H1 (cell line): Measurements from ENCODE around the gene SV2B.

Experiments used
- BRCA1 ChIP-seq: IDR thresholded peaks from 2 replicates; pipeline ENCODE4 v1.6.1; 2012; ENCODE audit warnings: low read depth, low read length, improper control_type of control experiment
- CTCF ChIP-seq, 3 experiments: IDR thresholded peaks; 1 replicate in 2 of 3; 2 replicates in 1 of 3; pipeline versions ENCODE4 v1.5.1 to v1.6.1; 2011; ENCODE audit warnings: low read length in 3 of 3, mild to moderate bottlenecking in 3 of 3, inconsistent platforms in 2 of 3, low read depth in 1 of 3, moderate library complexity in 1 of 3; ENCODE audit not compliant: insufficient read depth in 1 of 3; ENCODE audit errors: control extremely low read depth in 1 of 3
- FOSL1 ChIP-seq: IDR thresholded peaks from 2 replicates; pipeline ENCODE4 v1.6.1; 2011; ENCODE audit warnings: mild to moderate bottlenecking, low read depth, low read length, moderate library complexity; ENCODE audit not compliant: insufficient read depth
- MAX ChIP-seq: IDR thresholded peaks from 2 replicates; pipeline ENCODE4 v1.6.1; 2012; ENCODE audit warnings: inconsistent platforms
- POLR2A ChIP-seq, 2 experiments: IDR thresholded peaks; 1 replicate in 1 of 2; 2 replicates in 1 of 2; pipeline ENCODE4 v1.6.1; 2011; ENCODE audit warnings: low read depth in 2 of 2, low read length in 2 of 2, mild to moderate bottlenecking in 2 of 2; ENCODE audit errors: control extremely low read depth in 1 of 2
- SIX5 ChIP-seq: IDR thresholded peaks from 2 replicates; pipeline ENCODE4 v1.6.1; 2011; ENCODE audit warnings: mild to moderate bottlenecking, low read depth, low read length
- SP1 ChIP-seq: IDR thresholded peaks from 2 replicates; pipeline ENCODE4 v1.6.1; 2011; ENCODE audit warnings: low read depth, low read length
- SP4 ChIP-seq: IDR thresholded peaks from 2 replicates; pipeline ENCODE4 v1.6.1; 2012; ENCODE audit warnings: low read length, inconsistent platforms
- YY1 ChIP-seq: IDR thresholded peaks from 2 replicates; pipeline ENCODE4 v1.6.1; 2011; ENCODE audit warnings: low read depth, mild to moderate bottlenecking, low read length

GRCh38 chr15:91279486-91279885 lies 179.4 kb downstream of the SV2B start:
- no peak for TF ChIP-seq SIX5
- no peak for TF ChIP-seq CTCF (IDR thresholded peaks at IDR 0.05; ENCODE audit: control extremely low read depth in 1 of 3, insufficient read depth in 1 of 3, low read depth in 1 of 3, low read length in 3 of 3)
- no peak for TF ChIP-seq SP4
- TF ChIP-seq POLR2A (IDR thresholded peaks at IDR 0.05; ENCODE audit: control extremely low read depth in 1 of 2, low read depth in 2 of 2, low read length in 2 of 2): no peak
- TF ChIP-seq MAX: no peak
- TF ChIP-seq SP1: no peak
- TF ChIP-seq FOSL1: no peak
- TF ChIP-seq YY1: no peak
- no peak for TF ChIP-seq BRCA1
